SK-N-SH (cell line): ENCODE data around the gene BTG2. TPM values are rescaled to one million over a fixed set of nuclear protein-coding genes. Genes with fewer than 3 reads are reported as not detected.

Experiments used
- CTCF ChIA-PET: fragments of 300-600, 350-600 bp; formaldehyde crosslinking; extraction: SDS; loops from one replicate; lab custom pipeline; 2021; lab: Yijun Ruan, JAX
- POLR2A ChIA-PET: fragments of 350-600 bp; sonication (Branson Sonifier 250); formaldehyde crosslinking; extraction: SDS; loops from one replicate; lab custom pipeline; 2020; ENCODE audit warnings: antibody characterized with exemption, inconsistent platforms; lab: Yijun Ruan, JAX
- DNase-seq: peaks from one replicate; pipeline ENCODE4 v3.0.0; 2012
- H2AFZ ChIP-seq: fragments of 200-600 bp; sonication (generic); 2 replicates; pipeline ENCODE4 v1.8.1; 2016; ENCODE audit warnings: antibody characterized with exemption, mild to moderate bottlenecking, low read depth
- H3F3A ChIP-seq: fragments of 200-600 bp; sonication (generic); replicated peaks from 2 replicates; pipeline ENCODE3; 2016; ENCODE audit warnings: antibody characterized with exemption, mild to moderate bottlenecking; ENCODE audit not compliant: insufficient read depth
- H3K27ac ChIP-seq, 2 experiments: fragments of 200-500 bp in 1 of 2; fragments of 200-600 bp in 1 of 2; sonication (Bioruptor generic) in 1 of 2; sonication (generic), shearing (Covaris generic) in 1 of 2; 2 replicates each; pipeline versions ENCODE4 v1.5.1 to v1.6.1; 2014 to 2016; ENCODE audit warnings: low read depth in 2 of 2, inconsistent platforms in 1 of 2, low read length in 1 of 2, mild to moderate bottlenecking in 1 of 2, mixed read lengths in 1 of 2
- H3K27me3 ChIP-seq: fragments of 200-600 bp; sonication (generic), shearing (Covaris generic); 2 replicates; pipeline ENCODE4 v1.6.1; 2016; ENCODE audit warnings: mixed run types; ENCODE audit not compliant: insufficient read depth
- H3K36me3 ChIP-seq, 2 experiments: fragments of 200-500 bp in 1 of 2; fragments of 200-600 bp in 1 of 2; sonication (Bioruptor generic) in 1 of 2; sonication (generic) in 1 of 2; replicated peaks in 1 of 2; 2 replicates each; pipeline versions ENCODE3 to v1.5.1; 2014 to 2016; ENCODE audit warnings: low read length in 1 of 2, mild to moderate bottlenecking in 1 of 2; ENCODE audit not compliant: insufficient read depth in 2 of 2, control insufficient read depth in 1 of 2
- H3K4me1 ChIP-seq, 2 experiments: fragments of 200-500 bp in 1 of 2; fragments of 200-600 bp in 1 of 2; sonication (Bioruptor generic) in 1 of 2; sonication (generic), shearing (Covaris generic) in 1 of 2; 2 replicates each; pipeline versions ENCODE4 v1.5.1 to v1.6.1; 2014 to 2016; ENCODE audit warnings: low read depth in 1 of 2, low read length in 1 of 2, mixed run types in 1 of 2; ENCODE audit not compliant: insufficient read depth in 2 of 2, control insufficient read depth in 1 of 2
- H3K4me2 ChIP-seq: fragments of 200-600 bp; sonication (generic), shearing (Covaris generic); 2 replicates; pipeline ENCODE4 v1.6.1; 2017; ENCODE audit warnings: mixed run types
- H3K4me3 ChIP-seq, 2 experiments: fragments of 200-500 bp in 1 of 2; fragments of 200-600 bp in 1 of 2; sonication (Bioruptor generic) in 1 of 2; sonication (generic), shearing (Covaris generic) in 1 of 2; 2 replicates each; pipeline versions ENCODE4 v1.5.1 to v1.8.1; 2014 to 2016; ENCODE audit warnings: low read depth in 2 of 2, inconsistent platforms in 1 of 2, low read length in 1 of 2, mild to moderate bottlenecking in 1 of 2, mixed read lengths in 1 of 2, moderate library complexity in 1 of 2
- H3K79me2 ChIP-seq: fragments of 200-600 bp; sonication (generic); 2 replicates; pipeline ENCODE4 v1.8.1; 2017; ENCODE audit warnings: mild to moderate bottlenecking; ENCODE audit not compliant: insufficient read depth
- H3K9ac ChIP-seq: fragments of 200-600 bp; sonication (generic); 2 replicates; pipeline ENCODE4 v1.6.1; 2017; ENCODE audit warnings: mixed run types
- H3K9me2 ChIP-seq: fragments of 200-600 bp; sonication (generic); 2 replicates; pipeline ENCODE4 v1.6.1; 2017; ENCODE audit warnings: mixed run types
- H3K9me3 ChIP-seq: fragments of 200-600 bp; sonication (generic); 2 replicates; pipeline ENCODE4 v1.6.1; 2017; ENCODE audit warnings: mixed run types, mild to moderate bottlenecking, moderate library complexity
- H4K20me1 ChIP-seq: fragments of 200-600 bp; sonication (generic); 2 replicates; pipeline ENCODE4 v1.6.1; 2017; ENCODE audit warnings: mild to moderate bottlenecking, mixed run types; ENCODE audit not compliant: insufficient read depth
- CTCF ChIP-seq: fragments of 200-600 bp; sonication (generic); IDR thresholded peaks from 2 replicates; pipeline ENCODE4 v1.6.1; 2017; ENCODE audit warnings: antibody characterized with exemption, mild to moderate bottlenecking, moderate library complexity
- EP300 ChIP-seq, 2 experiments: IDR thresholded peaks; 2 replicates each; pipeline versions ENCODE4 v1.4.0 to v1.6.1; 2012; ENCODE audit warnings: borderline replicate concordance in 1 of 2, low read depth in 1 of 2, low read length in 1 of 2
- EZH2phosphoT487 ChIP-seq: fragments of 200-600 bp; sonication (generic); IDR thresholded peaks from 2 replicates; pipeline ENCODE4 v1.6.1; 2017; ENCODE audit warnings: low read depth, mixed run types, mild to moderate bottlenecking, antibody characterized with exemption, moderate library complexity, borderline replicate concordance
- FOXJ3 ChIP-seq: sonication (generic); formaldehyde crosslinking; IDR thresholded peaks from 2 replicates; pipeline ENCODE4 v1.5.1; 2020; ENCODE audit warnings: mild to moderate bottlenecking, missing genetic modification reagents
- FOXM1 ChIP-seq: IDR thresholded peaks from 2 replicates; pipeline ENCODE4 v1.4.0; 2012; ENCODE audit warnings: low read depth, mild to moderate bottlenecking
- GABPA ChIP-seq: IDR thresholded peaks from 2 replicates; pipeline ENCODE4 v1.4.0; 2012; ENCODE audit warnings: low read depth, mild to moderate bottlenecking
- GATA2 ChIP-seq: sonication (generic); formaldehyde crosslinking; IDR thresholded peaks from 2 replicates; pipeline ENCODE4 v1.5.0; 2020; ENCODE audit warnings: mild to moderate bottlenecking, missing genetic modification reagents
- MAX ChIP-seq: IDR thresholded peaks from 2 replicates; pipeline ENCODE4 v1.4.0; 2012; ENCODE audit warnings: low read depth
- MXI1 ChIP-seq: IDR thresholded peaks from 2 replicates; pipeline ENCODE4 v1.6.1; 2012; ENCODE audit warnings: mild to moderate bottlenecking, low read depth, low read length, improper control_type of control experiment
- POLR2AphosphoS5 ChIP-seq: IDR thresholded peaks from 2 replicates; pipeline ENCODE4 v1.6.1; 2012; ENCODE audit warnings: low read depth, low read length
- RAD21 ChIP-seq: IDR thresholded peaks from 2 replicates; pipeline ENCODE4 v1.6.1; 2012; ENCODE audit warnings: mild to moderate bottlenecking, low read length
- SMC3 ChIP-seq: IDR thresholded peaks from 2 replicates; pipeline ENCODE4 v1.6.1; 2012; ENCODE audit warnings: low read depth, low read length, improper control_type of control experiment
- TAF1 ChIP-seq: IDR thresholded peaks from 2 replicates; pipeline ENCODE4 v1.6.1; 2012; ENCODE audit warnings: low read depth, mild to moderate bottlenecking, low read length, moderate library complexity, borderline replicate concordance
- TCF12 ChIP-seq: IDR thresholded peaks from 2 replicates; pipeline ENCODE4 v1.4.0; 2012
- USF2 ChIP-seq: fragments of 150-350 bp; IDR thresholded peaks from 2 replicates; pipeline ENCODE4 v1.6.1; 2017; ENCODE audit warnings: antibody characterized with exemption, low read length, low read depth, borderline replicate concordance
- ZBTB33 ChIP-seq: IDR thresholded peaks from 2 replicates; pipeline ENCODE4 v1.4.0; 2012; ENCODE audit warnings: low read depth, borderline replicate concordance
- WGBS: methylation state at CpG from one replicate; pipeline ENCODE4 v1.1.6; 2017; ENCODE audit warnings: low lambda C conversion rate; 5-methylcytosine and 5-hydroxymethylcytosine counted together
- polyA plus RNA-seq, 3 experiments: library from polyadenylated mRNA; depleted of rRNA; stranded (reverse); fragments of >200 nt; gene quantifications; 2 replicates each; pipeline ENCODE4 v1.2.3, GENCODE V29; 2012

The BTG2 gene
- polyA plus RNA-seq, 1 of the 3 experiments (the other 2 are of a cell fraction): 26.2 TPM

GRCh38 chr1:203289281-203289981 is 15.9 kb upstream of the BTG2 start:
- POLR2A ChIA-PET: no interaction called here
- Histone ChIP-seq H3K4me1 (peaks cover 0 to 32% of the 10 kb centered on the region in 2 experiments; a peak in 1 of 4 replicates), H3K4me3 (no peak overlapping the region), H3K9ac (no peak overlapping the region), H3K27me3 (peaks cover 10% of the 10 kb centered on the region), H3K9me3 (no peaks in the 10 kb centered on the region), H3K4me2 (no peak overlapping the region), H2AFZ (no peak overlapping the region), H3K9me2 (no peaks in the 10 kb centered on the region), H3K36me3 (no peaks in the 10 kb centered on the region), H4K20me1 (no peaks in the 10 kb centered on the region), H3K27ac (peak overlapping the region in 1 of 2 experiments; percentile 71; a peak in 2 of 4 replicates), H3K79me2 (no peaks in the 10 kb centered on the region), H3F3A (no peaks in the 10 kb centered on the region)
- CTCF ChIA-PET: interaction anchor here (0.7 to 31.2 kb wide), 4 partner anchors 17 to 170 kb away, joined by 3 to 817 read pairs (median 56); partner anchors contain the start of gene FMOD
- no peak for DNase-seq
- no peak for TF ChIP-seq ZBTB33
- TF ChIP-seq USF2: no peak
- no peak for TF ChIP-seq RAD21
- no peak for TF ChIP-seq POLR2AphosphoS5
- TF ChIP-seq TCF12: no peak
- no peak for TF ChIP-seq FOXJ3 (CRISPR knock-in tag)
- TF ChIP-seq EP300 (IDR thresholded peaks at IDR 0.05; ENCODE audit: borderline replicate concordance in 1 of 2, low read depth in 1 of 2, low read length in 1 of 2): no peak
- TF ChIP-seq MXI1: no peak
- TF ChIP-seq SMC3: no peak
- TF ChIP-seq GABPA: no peak
- TF ChIP-seq CTCF: no peak
- TF ChIP-seq EZH2phosphoT487: no peak
- TF ChIP-seq MAX: no peak
- TF ChIP-seq FOXM1: no peak
- TF ChIP-seq TAF1: no peak
- TF ChIP-seq GATA2 (CRISPR knock-in tag): no peak
- WGBS: 78% methylated on average over 8 of the region's 12 CpGs
